GM20000 (cell line): ENCODE results near the gene ARG1.
A peak's percentile ranks its signal among the peaks of the same experiment; 100 is the strongest.

Source experiments
- DNase-seq: peaks from one replicate; pipeline ENCODE4 v3.0.0; 2012; ENCODE audit warnings: low spot score
- CTCF ChIP-seq: IDR thresholded peaks from 2 replicates; pipeline ENCODE4 v1.5.1; 2012; ENCODE audit warnings: mild to moderate bottlenecking, control low read depth; ENCODE audit errors: extremely low read depth, missing control alignments

The ARG1 gene

GRCh38 chr6:131586543-131586942, 13.5 kb downstream of the ARG1 start:
- DNase-seq, result no peak
- TF ChIP-seq CTCF, result no peak

- DNase-seq, result no peak
- TF ChIP-seq CTCF, result no peak
Measured at GRCh38 chr6:131587909-131588308, 14.9 kb downstream of the ARG1 start.

GRCh38 chr6:131588643-131589042, 15.6 kb downstream of the ARG1 start:
- DNase-seq, result no peak
- TF ChIP-seq CTCF, result no peak

- DNase-seq, result no peak
- TF ChIP-seq CTCF, result no peak
Measured at GRCh38 chr6:131592935-131593334, 19.9 kb downstream of the ARG1 start.

- no peak for TF ChIP-seq CTCF
- no peak for DNase-seq
Measured at GRCh38 chr6:131594074-131594473, 21.0 kb downstream of the ARG1 start.

GRCh38 chr6:131597446-131597845, 24.4 kb downstream of the ARG1 start:
- DNase-seq, result peak; percentile 3
- no peak for TF ChIP-seq CTCF

- TF ChIP-seq CTCF, result no peak
- DNase-seq, result no peak
Measured at GRCh38 chr6:131600716-131601115, 27.7 kb downstream of the ARG1 start.

- no peak for TF ChIP-seq CTCF
- no peak for DNase-seq
Measured at GRCh38 chr6:131602781-131603312, 29.8 kb downstream of the ARG1 start.
